Calu3 (cell line): ENCODE data around the gene MAMDC4. TPM values are rescaled to one million over a fixed set of nuclear protein-coding genes. Genes with fewer than 3 reads are reported as not detected.
A peak's percentile ranks its signal among the peaks of the same experiment; 100 is the strongest.

Experiments used
- BruUV-seq: library from RNA; stranded (reverse); fragments of 400-500 nt; replicated peaks from 2 replicates; lab custom pipeline; 2021; lab: Mats Ljungman, UMichigan
- CTCF ChIA-PET: fragments of 300-600 bp; sonication (Branson Sonifier 250); formaldehyde crosslinking; loops from one replicate; lab custom pipeline; 2022; ENCODE audit warnings: antibody characterized with exemption; lab: Charles Lee
- DNase-seq: peaks from one replicate; pipeline ENCODE4 v3.0.0; 2022
- H3K27ac Mint-ChIP-seq: one replicate; pipeline ENCODE4 v1.8.0; 2022; ENCODE audit warnings: mixed read lengths; ENCODE audit not compliant: unreplicated experiment
- H3K27me3 Mint-ChIP-seq: one replicate; pipeline ENCODE4 v1.8.0; 2022; ENCODE audit warnings: mixed read lengths; ENCODE audit not compliant: unreplicated experiment
- H3K36me3 Mint-ChIP-seq: one replicate; pipeline ENCODE4 v1.8.0; 2022; ENCODE audit warnings: mild to moderate bottlenecking, moderate library complexity, mixed read lengths; ENCODE audit not compliant: insufficient read depth, unreplicated experiment
- H3K4me1 Mint-ChIP-seq: one replicate; pipeline ENCODE4 v1.8.0; 2022; ENCODE audit warnings: mild to moderate bottlenecking, low read depth, mixed read lengths; ENCODE audit not compliant: unreplicated experiment
- H3K4me3 Mint-ChIP-seq: one replicate; pipeline ENCODE4 v1.8.0; 2022; ENCODE audit warnings: mild to moderate bottlenecking, low read depth, moderate library complexity, mixed read lengths; ENCODE audit not compliant: unreplicated experiment
- H3K9me3 Mint-ChIP-seq: one replicate; pipeline ENCODE4 v1.8.0; 2022; ENCODE audit warnings: low read depth, mixed read lengths; ENCODE audit not compliant: unreplicated experiment
- intact Hi-C: fragments of 100-400 bp; cut with micrococcal nuclease; formaldehyde crosslinking; loops from one replicate; pipeline ENCODE4 v1.10.0; 2022; ENCODE audit not compliant: unreplicated experiment
- total RNA-seq: library from RNA; stranded (reverse); gene quantifications from 2 replicates; pipeline ENCODE4 v1.2.3, GENCODE V29; 2022
- TF ChIP-seq, protein P1 (sequence below): fragments of 200-600 bp; IDR thresholded peaks from one replicate; pipeline ENCODE4 v1.8.0; 2022; ENCODE audit warnings: antibody characterized with exemption; ENCODE audit not compliant: unreplicated experiment

MAMDC4 gene
- total RNA-seq, 1 experiment from 2014 or later: 3.6 TPM

DNA sequence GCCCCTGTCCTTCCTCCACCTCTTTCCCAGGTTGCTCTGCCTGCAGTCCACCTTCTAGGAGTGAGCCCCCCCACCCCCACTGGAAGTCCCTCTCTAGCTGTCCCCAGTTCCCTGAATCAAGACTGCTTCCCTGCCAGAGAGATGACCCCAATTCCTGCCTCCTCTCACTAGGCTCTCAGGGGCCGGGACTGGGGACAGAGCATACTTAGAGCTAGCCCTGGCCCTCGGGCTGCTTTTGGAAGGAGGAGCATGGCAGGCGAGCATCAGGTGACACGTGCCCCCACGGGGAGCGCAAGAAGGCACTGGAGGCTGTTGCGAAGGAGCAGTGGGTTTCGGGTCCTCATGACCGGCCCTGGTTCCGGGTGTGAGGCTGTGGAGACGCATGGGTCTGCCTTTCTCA, 43.9 kb downstream of the MAMDC4 start:
- Mint-ChIP-seq H3K27ac (no peak overlapping the region), H3K36me3 (peaks cover 44% of the 10 kb centered on the region), H3K4me3 (no peak overlapping the region), H3K27me3 (no peaks in the 10 kb centered on the region), H3K4me1 (peaks cover 22% of the 10 kb centered on the region), H3K9me3 (no peaks in the 10 kb centered on the region)
- TF ChIP-seq, protein P1, sequence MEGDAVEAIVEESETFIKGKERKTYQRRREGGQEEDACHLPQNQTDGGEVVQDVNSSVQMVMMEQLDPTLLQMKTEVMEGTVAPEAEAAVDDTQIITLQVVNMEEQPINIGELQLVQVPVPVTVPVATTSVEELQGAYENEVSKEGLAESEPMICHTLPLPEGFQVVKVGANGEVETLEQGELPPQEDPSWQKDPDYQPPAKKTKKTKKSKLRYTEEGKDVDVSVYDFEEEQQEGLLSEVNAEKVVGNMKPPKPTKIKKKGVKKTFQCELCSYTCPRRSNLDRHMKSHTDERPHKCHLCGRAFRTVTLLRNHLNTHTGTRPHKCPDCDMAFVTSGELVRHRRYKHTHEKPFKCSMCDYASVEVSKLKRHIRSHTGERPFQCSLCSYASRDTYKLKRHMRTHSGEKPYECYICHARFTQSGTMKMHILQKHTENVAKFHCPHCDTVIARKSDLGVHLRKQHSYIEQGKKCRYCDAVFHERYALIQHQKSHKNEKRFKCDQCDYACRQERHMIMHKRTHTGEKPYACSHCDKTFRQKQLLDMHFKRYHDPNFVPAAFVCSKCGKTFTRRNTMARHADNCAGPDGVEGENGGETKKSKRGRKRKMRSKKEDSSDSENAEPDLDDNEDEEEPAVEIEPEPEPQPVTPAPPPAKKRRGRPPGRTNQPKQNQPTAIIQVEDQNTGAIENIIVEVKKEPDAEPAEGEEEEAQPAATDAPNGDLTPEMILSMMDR: no peak
- no peak for DNase-seq
- CTCF ChIA-PET: no interaction called here
- intact Hi-C loops: no loop called here
- BruUV-seq: no TSS peak

DNA sequence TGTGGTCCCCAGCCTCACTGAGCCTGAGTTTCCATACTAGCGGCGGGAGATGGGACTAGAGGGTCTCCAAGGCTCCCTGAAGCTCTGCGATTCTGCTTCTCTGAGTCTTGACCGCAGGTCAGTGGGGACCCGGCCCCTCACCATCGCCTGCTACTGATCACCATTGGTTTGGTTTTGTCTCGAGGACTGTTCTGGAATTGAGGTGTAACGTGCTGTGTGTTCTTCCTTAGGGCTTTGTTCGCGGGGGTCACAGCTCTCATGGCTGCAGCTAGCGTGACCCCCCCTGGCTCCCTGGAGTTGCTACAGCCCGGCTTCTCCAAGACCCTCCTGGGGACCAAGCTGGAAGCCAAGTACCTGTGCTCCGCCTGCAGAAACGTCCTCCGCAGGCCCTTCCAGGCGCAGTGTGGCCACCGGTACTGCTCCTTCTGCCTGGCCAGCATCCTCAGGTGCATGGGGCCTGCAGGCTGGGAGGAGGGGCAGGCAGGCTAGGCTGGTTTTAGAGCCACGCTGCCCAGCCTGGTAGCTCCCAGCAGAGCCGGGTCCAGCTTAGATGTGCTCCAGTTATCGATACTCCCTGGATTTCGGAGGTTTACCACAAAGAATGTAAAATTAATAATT, 46.4 kb downstream of the MAMDC4 start:
- DNase-seq: no peak
- Mint-ChIP-seq H3K36me3 (peaks cover 58% of the 10 kb centered on the region), H3K4me1 (peaks cover 33% of the 10 kb centered on the region), H3K27ac (peak overlapping the region; percentile 16), H3K4me3 (no peak overlapping the region), H3K27me3 (no peaks in the 10 kb centered on the region), H3K9me3 (no peaks in the 10 kb centered on the region)
- intact Hi-C loops: no loop called here
- CTCF ChIA-PET: no interaction called here
- TF ChIP-seq, protein P1: no peak
- BruUV-seq: no TSS peak

DNA sequence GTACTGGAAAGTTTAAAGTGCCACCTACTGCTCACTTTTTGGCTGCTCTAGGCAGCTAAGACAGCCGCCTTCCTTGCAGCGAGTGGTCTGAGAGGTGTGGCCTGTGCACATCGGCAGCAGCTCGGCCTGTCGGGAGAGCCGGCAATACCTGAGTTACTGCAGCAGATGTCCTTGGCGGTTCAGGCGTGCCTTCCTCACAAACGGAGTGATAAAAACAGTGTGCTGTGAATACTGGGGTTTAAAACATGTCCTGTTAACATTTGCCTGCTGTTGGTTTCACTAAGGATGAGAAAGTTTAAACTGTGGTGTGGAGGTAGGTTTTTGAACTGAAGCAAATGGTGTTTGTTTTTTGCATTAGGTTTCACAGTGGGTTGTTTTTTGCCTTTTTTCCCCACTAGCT, 47.0 kb downstream of the MAMDC4 start:
- H3K36me3 Mint-ChIP-seq: peaks cover 60% of the 10 kb centered on the region
- CTCF ChIA-PET: no interaction called here
- no peaks in the 10 kb centered on the region for H3K9me3 Mint-ChIP-seq
- DNase-seq: no peak
- intact Hi-C loops: no loop called here
- peaks cover 30% of the 10 kb centered on the region for H3K4me1 Mint-ChIP-seq
- no TSS peak for BruUV-seq
- H3K4me3 Mint-ChIP-seq: no peak overlapping the region
- no peaks in the 10 kb centered on the region for H3K27me3 Mint-ChIP-seq
- H3K27ac Mint-ChIP-seq: no peak overlapping the region
- TF ChIP-seq, protein P1: no peak

DNA sequence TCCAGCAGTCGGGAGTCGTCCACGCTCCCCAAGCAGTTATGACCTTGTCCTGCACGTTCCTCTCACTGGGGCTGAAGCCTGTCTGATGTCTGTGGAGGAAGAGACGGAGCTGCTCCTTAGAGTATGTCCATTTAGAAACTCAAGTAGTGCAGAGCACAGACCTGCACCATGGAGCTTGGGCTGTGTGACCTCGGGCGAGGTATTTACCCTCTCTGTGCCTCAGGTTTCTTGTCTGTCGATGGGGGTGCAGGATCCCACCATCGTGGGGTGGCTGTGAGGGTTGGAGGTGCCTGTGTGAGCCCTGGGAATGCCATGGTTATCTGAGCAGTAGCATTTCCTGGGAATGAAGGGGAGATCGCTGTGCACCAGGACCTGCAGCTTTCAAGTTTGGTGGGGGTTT, 48.4 kb downstream of the MAMDC4 start:
- TF ChIP-seq, protein P1: no peak
- no peaks in the 10 kb centered on the region for H3K9me3 Mint-ChIP-seq
- no peaks in the 10 kb centered on the region for H3K27me3 Mint-ChIP-seq
- H3K4me1 Mint-ChIP-seq: peaks cover 21% of the 10 kb centered on the region
- peak overlapping the region; percentile 95 for H3K27ac Mint-ChIP-seq
- BruUV-seq: no TSS peak
- intact Hi-C loops: loop anchor here (2.0 kb wide), 1 partner anchor 14 kb away; the partner anchor contains the start of gene TRAF2
- no peak for DNase-seq
- H3K4me3 Mint-ChIP-seq: peak overlapping the region; percentile 58
- CTCF ChIA-PET: interaction anchor here (0.6 to 2.3 kb wide), 4 partner anchors 14 to 522 kb away, joined by 4 to 12 read pairs (median 8); partner anchors contain the start of gene TRAF2
- H3K36me3 Mint-ChIP-seq: peaks cover 59% of the 10 kb centered on the region
